HG02981 (cell line): Measurements from ENCODE around the gene DYNC1I2.
"Not testable (repeated sequence)": the region's sequence is repeated elsewhere in the genome, so short reads cannot be mapped to it uniquely, and the experiment has no call there.

Experiments
- ATAC-seq: cut with Tn5 transposase; IDR thresholded peaks from one replicate; pipeline ENCODE4 v1.9.1; 2021; ENCODE audit warnings: mild to moderate bottlenecking, moderate library complexity; ENCODE audit not compliant: unreplicated experiment

Gene DYNC1I2

GRCh38 chr2:171771463-171771862, 84.2 kb downstream of the DYNC1I2 start:
- no peak for ATAC-seq

GRCh38 chr2:171772373-171772772, 85.1 kb downstream of the DYNC1I2 start:
- ATAC-seq, result no peak

GRCh38 chr2:171774581-171774980, 87.3 kb downstream of the DYNC1I2 start:
- ATAC-seq, result not testable (repeated sequence)

GRCh38 chr2:171778515-171778914, 91.2 kb downstream of the DYNC1I2 start:
- ATAC-seq, result no peak

DNA sequence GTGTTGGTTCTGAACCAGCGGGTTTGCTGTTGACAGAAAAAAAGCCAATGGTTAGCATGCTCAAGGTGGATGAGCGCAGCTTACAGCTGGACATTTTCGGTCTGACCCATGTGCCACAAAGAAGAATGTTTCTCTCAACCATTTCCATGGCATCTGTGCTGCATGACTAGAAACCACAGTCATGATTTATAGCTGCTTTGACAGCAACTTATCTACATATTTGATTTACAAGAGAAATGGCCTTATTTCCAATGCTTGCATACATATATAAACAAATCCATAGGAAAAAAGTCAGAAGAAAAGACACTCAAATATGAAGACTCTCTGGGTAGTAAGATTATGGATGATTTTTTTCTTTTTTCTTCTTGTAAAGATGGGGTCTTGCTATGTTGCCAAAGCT, 98.2 kb downstream of the DYNC1I2 start:
- no peak for ATAC-seq

- ATAC-seq, result no peak
Observed at GRCh38 chr2:171787333-171788072, 100.2 kb downstream of the DYNC1I2 start.

DNA sequence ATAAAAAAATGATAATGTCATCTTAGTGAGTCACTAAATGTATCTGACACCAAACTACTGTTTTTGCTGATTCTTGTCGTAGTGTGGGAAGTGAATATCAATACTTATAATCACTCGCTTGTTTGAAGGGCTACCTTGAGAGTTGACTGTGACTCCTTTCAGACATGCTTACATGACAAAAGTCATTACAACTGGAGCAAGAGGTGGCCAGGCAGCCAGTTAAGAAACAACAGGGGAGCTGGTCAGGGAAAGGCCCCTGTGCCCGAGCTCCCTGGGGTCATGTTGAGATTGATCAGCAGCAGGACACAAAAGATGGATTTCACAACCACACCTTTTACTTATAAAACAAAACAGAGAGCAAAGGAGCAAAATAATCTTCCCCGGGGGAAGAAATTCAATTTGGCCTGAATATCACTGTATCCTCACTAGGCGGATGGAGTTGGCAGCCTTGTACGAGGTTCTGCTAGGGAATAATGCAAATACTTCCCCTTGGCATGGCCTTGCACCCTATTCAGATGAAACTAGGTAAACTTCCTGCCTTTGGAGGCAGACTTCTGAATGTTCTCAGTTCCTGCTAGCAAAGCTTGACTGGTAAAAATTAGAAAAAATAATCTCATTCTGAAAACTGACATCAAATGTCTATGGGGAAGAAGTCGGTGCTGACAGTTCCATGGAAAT, 101.2 kb downstream of the DYNC1I2 start:
- ATAC-seq, result no peak

DNA sequence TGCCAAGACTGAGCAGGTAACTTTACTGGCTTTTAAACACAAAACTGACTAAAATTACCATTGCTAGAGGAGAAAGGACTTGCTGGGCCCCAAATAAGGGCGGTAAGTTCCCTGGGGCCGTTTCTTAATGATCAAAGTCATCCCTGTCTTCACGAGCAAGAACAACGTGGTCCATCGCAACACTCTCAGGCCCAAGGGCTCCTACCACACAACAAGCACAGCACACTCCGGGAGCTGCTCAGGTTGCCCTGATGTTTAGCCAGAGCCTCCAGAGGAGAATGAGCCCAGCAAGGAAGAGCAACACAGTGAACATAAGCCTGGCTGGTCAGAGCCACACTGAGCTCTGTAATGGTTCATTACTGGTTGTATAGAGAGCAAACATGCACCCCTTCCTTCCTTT, 102.7 kb downstream of the DYNC1I2 start:
- no peak for ATAC-seq

GRCh38 chr2:171791361-171791760, 104.1 kb downstream of the DYNC1I2 start:
- ATAC-seq, result no peak

DNA sequence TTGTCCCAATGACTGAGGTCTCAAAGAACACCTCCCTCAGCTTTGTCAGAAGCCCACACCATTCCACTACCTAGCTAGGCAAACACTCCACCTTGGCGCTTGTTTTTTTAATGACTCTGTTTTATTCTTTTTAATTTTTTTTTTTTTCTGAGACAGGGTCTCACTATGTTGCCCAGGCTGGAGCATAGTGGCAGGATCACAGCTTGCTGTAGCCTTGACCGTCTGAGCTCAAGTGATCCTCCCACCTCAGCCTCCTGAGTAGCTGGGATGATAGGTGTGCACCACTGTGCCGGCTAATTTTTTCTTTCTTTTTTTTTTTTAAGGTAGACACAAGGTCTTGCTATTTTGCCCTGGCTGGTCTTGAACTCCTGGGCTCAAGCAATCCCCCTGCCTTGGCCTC, 104.9 kb downstream of the DYNC1I2 start:
- ATAC-seq, result no peak

GRCh38 chr2:171792886-171793580, 105.8 kb downstream of the DYNC1I2 start:
- no peak for ATAC-seq

DNA sequence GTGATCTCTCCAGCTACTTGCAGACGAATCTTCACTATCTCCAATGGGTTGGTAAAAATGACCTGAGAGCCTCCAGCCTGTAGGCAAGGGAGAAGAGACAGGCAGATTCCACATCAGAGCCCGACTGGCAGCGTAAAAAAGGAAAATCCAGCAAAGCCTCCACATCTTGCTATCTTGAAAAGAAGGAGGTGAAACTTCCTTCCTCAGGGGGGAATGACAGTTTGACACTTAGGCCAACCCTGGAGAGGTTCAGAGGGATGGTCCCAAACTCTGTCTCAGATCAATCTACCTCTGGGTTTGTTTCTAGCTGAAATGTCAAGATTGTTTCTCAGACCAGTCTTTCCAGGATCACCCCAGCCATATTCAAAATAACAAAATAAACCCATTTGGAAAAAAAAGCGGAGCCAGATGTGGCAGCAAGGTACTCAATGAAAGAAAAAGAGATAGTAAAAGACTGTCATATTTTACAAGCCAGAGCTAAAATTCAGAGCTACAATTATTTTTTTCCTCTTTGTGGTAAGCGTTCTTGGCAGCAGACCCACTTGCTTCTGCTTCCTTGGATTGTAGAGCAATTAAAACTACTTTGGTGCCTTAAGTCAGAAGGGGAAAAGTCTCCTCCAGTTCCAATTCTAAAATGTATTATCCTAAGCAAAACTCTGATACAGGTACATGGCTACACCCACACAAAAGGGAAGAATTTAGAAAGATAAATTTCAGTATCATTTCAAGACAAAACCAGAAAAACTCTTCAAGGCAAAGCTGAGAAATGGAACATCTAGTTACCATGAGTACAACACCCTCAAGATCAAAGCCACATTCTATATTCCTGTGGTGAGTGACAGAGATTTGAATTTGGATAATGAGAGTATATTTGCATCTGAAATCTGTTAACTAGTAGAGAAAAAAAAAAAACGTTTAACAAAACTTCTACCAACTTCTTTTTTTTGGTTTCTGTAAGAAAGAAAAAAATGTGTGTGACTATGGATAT, 106.7 kb downstream of the DYNC1I2 start:
- ATAC-seq, result no peak

GRCh38 chr2:171794918-171795317, 107.6 kb downstream of the DYNC1I2 start:
- no peak for ATAC-seq
